MCF 10A (cell line): ENCODE data around the gene TLX2. TPM values are rescaled to one million over a fixed set of nuclear protein-coding genes. Genes with fewer than 3 reads are reported as not detected.
A peak's percentile ranks its signal among the peaks of the same experiment; 100 is the strongest.

Experiments used
- BruUV-seq: library from RNA; stranded (reverse); fragments of 400-500 nt; replicated peaks from 2 replicates; lab custom pipeline; 2021; lab: Mats Ljungman, UMichigan
- CTCF ChIA-PET: fragments of 300-600 bp; sonication (Branson Sonifier 250); formaldehyde crosslinking; extraction: SDS; loops from one replicate; lab custom pipeline; 2021; ENCODE audit warnings: antibody characterized with exemption, inconsistent platforms; lab: Yijun Ruan, JAX
- POLR2A ChIA-PET: fragments of 300-600, 350-650 bp; sonication (Branson Sonifier 250); formaldehyde crosslinking; extraction: SDS; loops from one replicate; lab custom pipeline; 2020; ENCODE audit warnings: antibody characterized with exemption, inconsistent platforms; lab: Yijun Ruan, JAX
- DNase-seq: peaks from one replicate; pipeline ENCODE4 v3.0.0-alpha.2; 2018; ENCODE audit not compliant: unreplicated experiment
- H3K27ac Mint-ChIP-seq: one replicate; pipeline ENCODE4 v1.8.0; 2022; ENCODE audit warnings: mild to moderate bottlenecking, low read depth, mixed read lengths; ENCODE audit not compliant: unreplicated experiment
- H3K27me3 Mint-ChIP-seq: one replicate; pipeline ENCODE4 v1.8.0; 2022; ENCODE audit warnings: mixed read lengths; ENCODE audit not compliant: insufficient read depth, unreplicated experiment
- H3K36me3 Mint-ChIP-seq: one replicate; pipeline ENCODE4 v1.8.0; 2022; ENCODE audit warnings: mild to moderate bottlenecking, moderate library complexity, mixed read lengths; ENCODE audit not compliant: insufficient read depth, unreplicated experiment
- H3K4me1 Mint-ChIP-seq: one replicate; pipeline ENCODE4 v1.8.0; 2022; ENCODE audit warnings: mixed read lengths; ENCODE audit not compliant: insufficient read depth, unreplicated experiment
- H3K4me3 Mint-ChIP-seq: one replicate; pipeline ENCODE4 v1.8.0; 2022; ENCODE audit warnings: mild to moderate bottlenecking, moderate library complexity, mixed read lengths; ENCODE audit not compliant: unreplicated experiment
- H3K9me3 Mint-ChIP-seq: one replicate; pipeline ENCODE4 v1.8.0; 2022; ENCODE audit warnings: mixed read lengths; ENCODE audit not compliant: unreplicated experiment
- intact Hi-C: fragments of 100-400 bp; cut with micrococcal nuclease; formaldehyde crosslinking; loops from 2 replicates; pipeline ENCODE4 v1.14.1; 2022
- total RNA-seq: library from RNA; stranded (reverse); gene quantifications from 2 replicates; pipeline ENCODE4 v1.2.3, GENCODE V29; 2022
- TF ChIP-seq, protein P1 (sequence below): fragments of 200-600 bp; IDR thresholded peaks from one replicate; pipeline ENCODE4 v1.8.0; 2022; ENCODE audit warnings: antibody characterized with exemption, mild to moderate bottlenecking; ENCODE audit not compliant: unreplicated experiment

The TLX2 gene
- total RNA-seq, 1 experiment from 2014 or later, result not detected

DNA sequence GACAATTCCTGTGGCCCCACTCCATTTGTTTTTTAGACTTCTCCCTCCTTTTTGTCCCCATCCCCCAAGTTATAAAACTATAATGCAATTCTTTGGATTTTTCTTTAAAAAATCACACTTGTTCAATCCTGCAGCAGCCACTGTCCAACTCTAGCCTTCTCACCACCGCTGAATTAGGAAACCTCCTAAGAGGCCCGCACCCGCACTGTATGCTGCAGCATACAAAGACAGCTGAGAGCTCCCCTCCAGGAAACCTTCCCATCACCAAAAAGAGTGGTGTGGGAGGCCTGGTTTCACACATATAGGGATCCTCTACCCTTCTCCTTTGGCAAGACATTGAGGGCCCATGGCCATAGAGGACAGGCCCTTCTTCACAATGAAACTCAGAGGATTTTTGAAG is 9.7 kb upstream of the TLX2 start:
- TF ChIP-seq, protein P1, sequence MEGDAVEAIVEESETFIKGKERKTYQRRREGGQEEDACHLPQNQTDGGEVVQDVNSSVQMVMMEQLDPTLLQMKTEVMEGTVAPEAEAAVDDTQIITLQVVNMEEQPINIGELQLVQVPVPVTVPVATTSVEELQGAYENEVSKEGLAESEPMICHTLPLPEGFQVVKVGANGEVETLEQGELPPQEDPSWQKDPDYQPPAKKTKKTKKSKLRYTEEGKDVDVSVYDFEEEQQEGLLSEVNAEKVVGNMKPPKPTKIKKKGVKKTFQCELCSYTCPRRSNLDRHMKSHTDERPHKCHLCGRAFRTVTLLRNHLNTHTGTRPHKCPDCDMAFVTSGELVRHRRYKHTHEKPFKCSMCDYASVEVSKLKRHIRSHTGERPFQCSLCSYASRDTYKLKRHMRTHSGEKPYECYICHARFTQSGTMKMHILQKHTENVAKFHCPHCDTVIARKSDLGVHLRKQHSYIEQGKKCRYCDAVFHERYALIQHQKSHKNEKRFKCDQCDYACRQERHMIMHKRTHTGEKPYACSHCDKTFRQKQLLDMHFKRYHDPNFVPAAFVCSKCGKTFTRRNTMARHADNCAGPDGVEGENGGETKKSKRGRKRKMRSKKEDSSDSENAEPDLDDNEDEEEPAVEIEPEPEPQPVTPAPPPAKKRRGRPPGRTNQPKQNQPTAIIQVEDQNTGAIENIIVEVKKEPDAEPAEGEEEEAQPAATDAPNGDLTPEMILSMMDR, result no peak
- Mint-ChIP-seq H3K36me3 (peaks cover 52% of the 10 kb centered on the region), H3K4me3 (peak overlapping the region; percentile 88), H3K27me3 (no peaks in the 10 kb centered on the region), H3K27ac (no peak overlapping the region), H3K9me3 (no peaks in the 10 kb centered on the region), H3K4me1 (peaks cover 28% of the 10 kb centered on the region)
- DNase-seq, result no peak
- CTCF ChIA-PET, result interaction anchor here (1.0 to 4.5 kb wide), 2 partner anchors 21 to 83 kb away, joined by 4 to 22 read pairs; no protein-coding TSS in a partner anchor
- POLR2A ChIA-PET, result interaction anchor here (0.6 to 8.6 kb wide), 3 partner anchors 25 to 327 kb away, joined by 3 to 135 read pairs (median 3); partner anchors contain the start of genes AUP1, DQX1 and HTRA2
- intact Hi-C loops, result no loop called here
- no TSS peak for BruUV-seq

DNA sequence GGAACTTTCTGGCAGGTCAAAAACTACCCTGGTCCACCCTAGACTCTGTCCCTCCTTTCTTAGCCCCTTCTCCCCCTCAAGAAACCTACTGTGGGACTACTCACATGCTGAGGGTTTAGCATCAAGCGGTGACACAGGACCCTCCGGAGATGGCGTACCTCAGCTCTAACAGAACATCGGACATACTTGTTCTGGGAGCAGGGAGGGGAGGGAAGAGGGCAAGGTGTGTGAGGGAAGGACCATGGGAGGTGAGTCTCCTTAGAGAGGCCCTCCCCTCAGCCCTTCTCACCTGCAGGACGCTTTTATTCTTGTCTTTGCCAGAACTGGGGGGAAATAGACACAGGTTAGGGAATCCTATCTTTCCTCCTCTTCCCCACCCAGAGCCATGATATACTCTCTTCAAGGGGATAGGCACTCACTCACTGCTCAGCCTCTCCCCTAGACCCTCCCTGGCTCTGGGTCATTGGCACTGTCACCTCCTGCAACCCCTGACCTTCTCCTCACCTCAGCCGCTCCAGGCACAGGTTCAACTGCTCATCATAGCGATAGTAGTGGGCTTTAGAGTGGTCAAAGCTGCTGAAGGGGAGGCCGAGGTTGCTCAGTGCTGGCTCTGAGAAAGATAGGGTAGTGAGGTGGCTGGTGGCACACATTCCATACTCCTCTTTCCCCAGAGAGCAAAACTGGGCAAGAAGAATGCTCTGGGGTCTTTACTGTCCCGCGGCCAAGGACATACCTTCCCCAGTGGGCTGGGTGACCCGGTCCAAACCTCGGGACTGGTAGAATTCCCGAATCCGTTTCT is 8.6 kb upstream of the TLX2 start:
- BruUV-seq, result no TSS peak
- intact Hi-C loops, result no loop called here
- Mint-ChIP-seq H3K4me3 (peak overlapping the region; percentile 88), H3K27me3 (no peaks in the 10 kb centered on the region), H3K4me1 (peaks cover 28% of the 10 kb centered on the region), H3K9me3 (no peaks in the 10 kb centered on the region), H3K27ac (no peak overlapping the region), H3K36me3 (peaks cover 46% of the 10 kb centered on the region)
- ChIA-PET CTCF (interaction anchor here (0.6 to 3.5 kb wide), 7 partner anchors 15 to 1049 kb away, joined by 3 to 18 read pairs (median 4); partner anchors contain the start of genes CCDC142 and TTC31), POLR2A (interaction anchor here (0.6 to 8.6 kb wide), 7 partner anchors 13 to 326 kb away, joined by 3 to 135 read pairs (median 6); partner anchors contain the start of genes AUP1, DQX1, HTRA2 and RTKN)
- DNase-seq, result no peak
- TF ChIP-seq, protein P1, result no peak

DNA sequence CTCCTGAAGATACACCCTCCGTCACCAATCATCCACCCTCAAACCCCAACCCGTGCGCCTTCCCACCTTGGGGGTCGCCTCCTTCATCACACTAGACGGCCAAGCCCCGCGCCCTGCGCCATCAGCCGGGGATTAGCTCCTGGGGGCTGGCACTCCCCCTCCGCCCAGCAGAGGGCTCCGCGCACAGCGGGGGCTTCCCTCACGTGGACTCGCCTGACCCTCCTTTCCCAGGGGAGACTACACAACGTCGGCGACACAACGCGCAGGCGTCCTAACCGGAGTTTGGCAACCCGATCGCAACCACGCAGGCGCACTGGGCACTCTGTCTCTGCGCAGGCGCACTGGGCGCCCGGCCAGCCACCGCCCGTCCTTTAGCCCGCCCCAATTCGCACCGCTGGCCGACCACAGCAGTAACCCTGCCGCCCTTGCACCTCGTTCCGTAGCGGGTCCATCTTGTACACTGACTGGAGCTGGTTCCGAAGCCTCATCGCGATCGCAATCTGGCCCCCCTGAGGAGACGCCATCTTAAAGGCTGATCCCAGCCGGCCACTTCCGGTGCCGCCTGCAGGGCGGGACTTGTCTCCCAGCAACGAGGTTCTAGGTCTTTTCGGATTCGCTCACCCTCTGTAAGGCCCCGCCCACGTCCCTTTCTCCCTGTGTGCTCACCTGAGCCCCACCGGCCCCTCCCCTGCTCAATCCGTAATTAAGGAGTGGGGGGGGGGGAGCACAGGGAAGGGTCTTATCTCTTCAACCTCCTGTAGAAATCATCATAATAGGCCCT is 6.9 kb upstream of the TLX2 start, which contains the start of gene PCGF1:
PCGF1 (minus strand) TSS at position 551 of the 781 bp plus-strand sequence; CDS start at position 524, 27 bp downstream.
- H3K4me1 Mint-ChIP-seq, result peaks cover 28% of the 10 kb centered on the region
- H3K4me3 Mint-ChIP-seq, result peak within 1 kb of the TSS; percentile 88
- ChIA-PET POLR2A (interaction anchor here (0.6 to 8.6 kb wide), 19 partner anchors 9 to 1264 kb away, joined by 3 to 135 read pairs (median 4); partner anchors contain the start of genes AUP1, CCDC142, DQX1 and HTRA2), CTCF (interaction anchor here (1.1 to 3.5 kb wide), 5 partner anchors 13 to 79 kb away, joined by 4 to 18 read pairs (median 5); partner anchors contain the start of genes CCDC142 and TTC31)
- intact Hi-C loops, result loop anchor here (1.0 kb wide), 2 partner anchors 22 to 80 kb away; partner anchors contain the start of genes AUP1 and HTRA2
- no TSS peak for BruUV-seq
- no peaks in the 10 kb centered on the region for H3K9me3 Mint-ChIP-seq
- peak; percentile 98 for DNase-seq
- peak within 1 kb of the TSS; percentile 98 for H3K27ac Mint-ChIP-seq
- H3K27me3 Mint-ChIP-seq, result no peaks in the 10 kb centered on the region
- TF ChIP-seq, protein P1, result no peak
- peaks cover 46% of the 10 kb centered on the region for H3K36me3 Mint-ChIP-seq
